B cell (primary cell): ENCODE results near the gene GNB5.

Experiments
- CTCF ChIP-seq: fragments of 200-600 bp; IDR thresholded peaks from one replicate; pipeline ENCODE4 v1.8.0; 2022; ENCODE audit warnings: antibody characterized with exemption, mild to moderate bottlenecking
- EZH2 ChIP-seq: IDR thresholded peaks from 2 replicates; pipeline ENCODE4 v1.6.1; 2012; ENCODE audit warnings: borderline replicate concordance, low read depth, mild to moderate bottlenecking, moderate library complexity, low read length; ENCODE audit not compliant: insufficient read depth, poor library complexity, severe bottlenecking

- TF ChIP-seq CTCF (no peak), EZH2 (no peak)
Measured at GRCh38 chr15:52067545-52067926, 123.7 kb downstream of the GNB5 start.
